Uterus (tissue), 4 donors: Measurements from ENCODE around the gene ABHD4. TPM values are rescaled to one million over a fixed set of nuclear protein-coding genes. Genes with fewer than 3 reads are reported as not detected.
A peak's percentile ranks its signal among the peaks of the same experiment; 100 is the strongest.

Source experiments
- DNase-seq, 2 donors: peaks; one replicate each; pipeline ENCODE4 v3.0.0-alpha.2; 2019 to 2020
- H3K27ac ChIP-seq, 2 donors: fragments of 200-600 bp; sonication (generic); 1 replicate in 1 of 2; 2 replicates in 1 of 2; pipeline ENCODE4 v1.5.1; 2016 to 2018
- H3K27me3 ChIP-seq, 2 donors: fragments of 200-600 bp; sonication (generic); one replicate each; pipeline ENCODE4 v1.5.1; 2018 to 2019; ENCODE audit warnings: control low read depth in 1 of 2
- H3K36me3 ChIP-seq, 2 donors: fragments of 200-600 bp; sonication (generic); one replicate each; pipeline ENCODE4 v1.5.1; 2019; ENCODE audit warnings: control low read depth in 1 of 2
- H3K4me1 ChIP-seq, 2 donors: fragments of 200-600 bp; sonication (generic); one replicate each; pipeline ENCODE4 v1.5.1; 2018 to 2019; ENCODE audit warnings: control low read depth in 1 of 2
- H3K4me3 ChIP-seq, 2 donors: fragments of 200-600 bp; sonication (generic); 1 replicate in 1 of 2; 2 replicates in 1 of 2; pipeline ENCODE4 v1.5.1; 2018 to 2019; ENCODE audit warnings: mild to moderate bottlenecking in 1 of 2
- H3K9me3 ChIP-seq, 2 donors: fragments of 200-600 bp; sonication (generic); one replicate each; pipeline ENCODE4 v1.5.1; 2019; ENCODE audit warnings: control low read depth in 1 of 2
- POLR2A ChIP-seq, 2 donors: fragments of 450-650 bp; IDR thresholded peaks; one replicate each; pipeline ENCODE4 v1.6.1; 2016; ENCODE audit warnings: antibody characterized with exemption in 2 of 2, mild to moderate bottlenecking in 1 of 2, moderate library complexity in 1 of 2
- intact Hi-C: fragments of 100-400 bp; cut with DNase I; formaldehyde crosslinking; loops from one replicate; pipeline ENCODE4 v1.15.1; 2023; ENCODE audit warnings: low total_unique reads
- total RNA-seq, 4 donors: library from RNA; depleted of rRNA in 3 of 4; stranded (reverse); fragments of >200 nt in 3 of 4; gene quantifications; one replicate each; pipeline versions ENCODE4 v1.1.0 to v1.2.4, GENCODE V29; 2014 to 2023
- TF ChIP-seq, protein P1 (sequence below), 4 experiments: fragments of 200-600 bp in 2 of 4; fragments of 450-650 bp in 2 of 4; sonication (generic) in 2 of 4; IDR thresholded peaks; one replicate each; pipeline ENCODE4 v1.5.1; 2016 to 2019; ENCODE audit warnings: antibody characterized with exemption in 4 of 4, mild to moderate bottlenecking in 2 of 4, moderate library complexity in 1 of 4
- donor health status: DM: yes; HTN: yes; CAD: no.

ABHD4 gene
- total RNA-seq, 4 donors from 2014 or later, result 17.9 to 40.0 (median 28.6) TPM

DNA sequence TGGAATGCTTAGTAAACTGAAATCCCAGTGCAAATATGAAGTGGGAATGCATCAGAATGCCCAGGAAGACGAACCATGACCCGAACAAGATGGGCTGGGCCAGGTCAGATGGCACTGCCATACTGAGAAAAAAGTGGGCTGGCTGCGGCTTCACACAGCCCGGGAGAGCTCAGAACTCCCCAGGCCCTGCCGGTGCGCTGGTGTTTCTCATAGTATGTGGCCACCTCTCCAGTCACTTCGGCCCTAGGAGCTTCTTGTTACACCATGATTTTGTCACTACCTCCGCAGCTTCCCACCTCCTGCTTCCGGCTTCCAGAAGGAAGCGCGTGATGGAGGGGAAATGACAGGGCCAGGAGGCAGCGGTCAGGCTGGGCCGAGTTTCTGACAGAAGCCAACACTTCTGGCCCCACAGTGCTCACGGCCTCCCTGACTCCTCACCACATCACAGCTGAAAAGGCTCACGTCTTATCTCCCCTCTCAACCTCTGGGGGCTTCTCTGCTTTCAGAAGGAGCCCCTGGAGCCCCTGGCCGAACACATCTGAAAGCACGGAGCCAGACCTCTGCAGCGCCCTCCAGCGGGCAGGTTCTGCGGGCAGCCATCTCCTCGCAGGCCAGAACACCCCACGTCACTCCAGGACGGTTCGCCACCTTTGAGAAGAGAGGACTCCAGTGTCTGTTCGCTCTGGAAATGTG, 39.7 kb upstream of the ABHD4 start:
- no peaks in the 10 kb centered on the region for H3K9me3 ChIP-seq
- intact Hi-C loops, result loop anchor here (5.0 to 10.0 kb wide), 2 partner anchors 96 to 166 kb away; no protein-coding TSS in a partner anchor
- H3K27ac ChIP-seq, result peak overlapping the region; percentile 46 to 79
- no peak overlapping the region for H3K4me3 ChIP-seq
- DNase-seq, result no peak
- TF ChIP-seq POLR2A (IDR thresholded peaks at IDR 0.05), result no peak
- TF ChIP-seq, protein P1, sequence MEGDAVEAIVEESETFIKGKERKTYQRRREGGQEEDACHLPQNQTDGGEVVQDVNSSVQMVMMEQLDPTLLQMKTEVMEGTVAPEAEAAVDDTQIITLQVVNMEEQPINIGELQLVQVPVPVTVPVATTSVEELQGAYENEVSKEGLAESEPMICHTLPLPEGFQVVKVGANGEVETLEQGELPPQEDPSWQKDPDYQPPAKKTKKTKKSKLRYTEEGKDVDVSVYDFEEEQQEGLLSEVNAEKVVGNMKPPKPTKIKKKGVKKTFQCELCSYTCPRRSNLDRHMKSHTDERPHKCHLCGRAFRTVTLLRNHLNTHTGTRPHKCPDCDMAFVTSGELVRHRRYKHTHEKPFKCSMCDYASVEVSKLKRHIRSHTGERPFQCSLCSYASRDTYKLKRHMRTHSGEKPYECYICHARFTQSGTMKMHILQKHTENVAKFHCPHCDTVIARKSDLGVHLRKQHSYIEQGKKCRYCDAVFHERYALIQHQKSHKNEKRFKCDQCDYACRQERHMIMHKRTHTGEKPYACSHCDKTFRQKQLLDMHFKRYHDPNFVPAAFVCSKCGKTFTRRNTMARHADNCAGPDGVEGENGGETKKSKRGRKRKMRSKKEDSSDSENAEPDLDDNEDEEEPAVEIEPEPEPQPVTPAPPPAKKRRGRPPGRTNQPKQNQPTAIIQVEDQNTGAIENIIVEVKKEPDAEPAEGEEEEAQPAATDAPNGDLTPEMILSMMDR (IDR thresholded peaks at IDR 0.05), result no peak
- no peaks in the 10 kb centered on the region for H3K27me3 ChIP-seq
- H3K4me1 ChIP-seq, result peaks cover 0 to 3% of the 10 kb centered on the region in 2 donors
- H3K36me3 ChIP-seq, result no peaks in the 10 kb centered on the region

DNA sequence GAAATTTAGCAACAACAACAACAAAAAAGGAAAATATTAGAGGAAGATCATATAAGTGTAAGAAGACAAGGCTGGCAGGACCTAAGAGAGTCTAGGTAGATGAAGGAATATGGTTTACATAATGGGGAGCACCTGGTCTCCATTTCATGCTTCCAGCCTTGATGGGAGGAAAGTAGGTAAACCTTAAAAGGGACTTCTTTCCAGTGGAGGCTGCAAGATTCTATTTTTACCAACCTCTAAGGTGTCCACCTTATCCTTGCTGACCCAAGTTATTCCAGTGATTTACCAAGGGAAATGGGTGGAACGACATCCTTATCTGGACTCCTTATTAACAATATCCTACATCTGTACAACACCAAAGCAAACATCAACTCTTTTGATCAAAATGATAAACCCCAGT, 39.1 kb upstream of the ABHD4 start:
- H3K27me3 ChIP-seq, result no peaks in the 10 kb centered on the region
- no peak overlapping the region for H3K4me3 ChIP-seq
- peaks cover 0 to 3% of the 10 kb centered on the region in 2 donors for H3K4me1 ChIP-seq
- no peaks in the 10 kb centered on the region for H3K9me3 ChIP-seq
- intact Hi-C loops, result loop anchor here (5.0 to 10.0 kb wide), 2 partner anchors 96 to 167 kb away; no protein-coding TSS in a partner anchor
- H3K36me3 ChIP-seq, result no peaks in the 10 kb centered on the region
- H3K27ac ChIP-seq, result peak overlapping the region; percentile 25 to 46
- no peak for DNase-seq
- TF ChIP-seq, protein P1 (IDR thresholded peaks at IDR 0.05), result no peak
- TF ChIP-seq POLR2A (IDR thresholded peaks at IDR 0.05), result no peak

DNA sequence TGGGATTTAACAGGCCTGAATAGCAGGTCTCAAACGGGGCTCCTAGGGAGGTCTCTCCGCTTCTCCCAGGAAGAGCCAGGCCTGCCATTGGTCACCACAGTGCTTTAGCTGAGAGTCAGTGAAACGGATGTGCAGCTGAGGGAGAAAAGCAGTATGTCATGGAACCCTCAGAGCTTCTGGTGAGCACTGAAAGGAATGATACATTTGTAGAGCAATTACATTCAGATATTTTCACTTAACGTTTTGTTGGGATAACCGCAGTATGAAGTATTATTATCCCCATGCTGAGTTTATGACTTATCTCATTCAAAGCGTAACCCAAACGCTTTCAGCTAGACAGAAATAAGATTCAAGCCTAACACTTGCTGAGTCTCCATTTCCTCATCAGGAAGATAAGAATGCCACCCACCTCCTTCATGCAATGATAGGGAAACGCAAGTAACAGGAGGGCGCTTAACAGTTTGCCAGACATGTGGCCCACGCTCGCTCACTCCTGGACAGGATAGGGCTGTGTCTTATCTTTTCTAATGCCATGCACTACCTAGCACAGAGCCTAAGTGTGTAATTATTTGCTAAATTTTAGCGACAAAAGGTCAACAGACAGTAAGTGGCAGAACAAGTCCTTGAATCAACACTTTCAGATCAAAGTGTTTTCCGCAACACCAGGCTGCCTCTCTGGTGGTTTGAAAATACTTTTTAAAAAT, 37.3 kb upstream of the ABHD4 start:
- H3K4me3 ChIP-seq, result no peak overlapping the region
- no peak for DNase-seq
- peak overlapping the region in 1 of 2 donors; percentile 64 for H3K27ac ChIP-seq
- H3K9me3 ChIP-seq, result no peaks in the 10 kb centered on the region
- no peaks in the 10 kb centered on the region for H3K36me3 ChIP-seq
- H3K27me3 ChIP-seq, result no peaks in the 10 kb centered on the region
- TF ChIP-seq, protein P1 (IDR thresholded peaks at IDR 0.05), result no peak
- no peak for TF ChIP-seq POLR2A (IDR thresholded peaks at IDR 0.05)
- peaks cover 0 to 10% of the 10 kb centered on the region in 2 donors for H3K4me1 ChIP-seq
- intact Hi-C loops, result loop anchor here (10.0 kb wide), 1 partner anchor 294 kb away; no protein-coding TSS in a partner anchor

DNA sequence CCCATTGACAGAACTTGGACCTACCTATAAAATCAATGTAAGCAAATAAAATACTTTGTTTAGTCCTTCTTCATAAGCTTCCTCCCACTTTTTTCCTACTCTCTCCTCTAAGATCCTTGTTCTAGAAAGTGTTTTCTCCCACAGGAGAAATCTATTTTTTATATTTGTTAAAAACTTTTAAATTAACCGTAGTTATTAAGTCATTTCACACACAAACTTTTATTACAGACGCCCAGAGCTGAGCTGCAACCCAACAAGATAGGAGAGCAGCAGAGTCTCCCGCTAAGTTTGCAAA, 36.8 kb upstream of the ABHD4 start:
- peaks cover 0 to 10% of the 10 kb centered on the region in 2 donors for H3K4me1 ChIP-seq
- no peaks in the 10 kb centered on the region for H3K36me3 ChIP-seq
- peak overlapping the region; percentile 15 to 64 for H3K27ac ChIP-seq
- no peak overlapping the region for H3K4me3 ChIP-seq
- TF ChIP-seq POLR2A (IDR thresholded peaks at IDR 0.05), result no peak
- TF ChIP-seq, protein P1 (IDR thresholded peaks at IDR 0.05), result no peak
- no peaks in the 10 kb centered on the region for H3K27me3 ChIP-seq
- no peak for DNase-seq
- intact Hi-C loops, result loop anchor here (10.0 kb wide), 1 partner anchor 293 kb away; no protein-coding TSS in a partner anchor
- no peaks in the 10 kb centered on the region for H3K9me3 ChIP-seq
